Activated CD4-positive, alpha-beta T cell treated with anti-CD3 and anti-CD28 coated beads, Interleukin-2, amount 10 ng/mL, durations not matched to agents 24 days and 14 days (primary cell): ENCODE measurements around the gene APOA4. TPM values are rescaled to one million over a fixed set of nuclear protein-coding genes. Genes with fewer than 3 reads are reported as not detected.

Experiments used
- DNase-seq: peaks from one replicate; pipeline ENCODE4 v3.0.0; 2022
- H3K27ac Mint-ChIP-seq: one replicate; pipeline ENCODE4 v1.8.0; 2022; ENCODE audit warnings: mild to moderate bottlenecking, mixed read lengths
- H3K27me3 Mint-ChIP-seq: one replicate; pipeline ENCODE4 v1.8.0; 2022; ENCODE audit warnings: mixed read lengths
- H3K36me3 Mint-ChIP-seq: one replicate; pipeline ENCODE4 v1.8.0; 2022; ENCODE audit warnings: low read depth, mild to moderate bottlenecking, mixed read lengths
- H3K4me1 Mint-ChIP-seq: one replicate; pipeline ENCODE4 v1.8.0; 2021; ENCODE audit warnings: mixed read lengths
- H3K4me3 Mint-ChIP-seq: one replicate; pipeline ENCODE4 v1.8.0; 2022; ENCODE audit warnings: mild to moderate bottlenecking, moderate library complexity, mixed read lengths
- H3K9me3 Mint-ChIP-seq: one replicate; pipeline ENCODE4 v1.8.0; 2021; ENCODE audit warnings: mixed read lengths
- intact Hi-C: fragments of 100-400 bp; cut with micrococcal nuclease; formaldehyde crosslinking; loops from one replicate; pipeline ENCODE4 v1.15.1; 2023
- total RNA-seq: library from RNA; stranded (reverse); gene quantifications from 2 replicates; pipeline ENCODE4 v1.2.3, GENCODE V29; 2022

The APOA4 gene
- total RNA-seq, 1 donor from 2014 or later, result not detected

DNA sequence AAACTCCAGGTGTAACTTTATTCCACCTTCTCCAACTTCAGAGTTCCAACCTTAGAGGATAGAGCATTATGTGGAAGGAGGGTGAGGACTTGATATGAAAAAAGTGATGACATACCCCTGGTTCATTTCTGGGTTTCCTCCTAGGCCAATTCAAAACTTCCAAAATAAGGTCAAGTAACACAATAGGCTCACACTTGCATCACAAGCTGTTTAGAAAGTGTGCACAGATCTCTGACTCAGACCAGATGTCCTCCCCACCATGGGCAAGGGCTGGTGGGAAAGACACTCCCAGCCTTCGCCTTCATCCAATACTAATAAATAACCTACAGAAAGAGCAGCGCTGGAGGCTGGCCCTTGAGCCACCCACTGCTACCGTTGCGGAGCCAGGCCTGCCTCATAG, 44.5 kb downstream of the APOA4 start:
- no peak for DNase-seq
- intact Hi-C loops, result loop anchor here (10.0 kb wide), 2 partner anchors 246 to 1036 kb away; no protein-coding TSS in a partner anchor
- Mint-ChIP-seq H3K4me3 (no peak overlapping the region), H3K9me3 (no peaks in the 10 kb centered on the region), H3K4me1 (peaks cover 54% of the 10 kb centered on the region), H3K27ac (no peak overlapping the region), H3K27me3 (no peaks in the 10 kb centered on the region), H3K36me3 (peaks cover 75% of the 10 kb centered on the region)

DNA sequence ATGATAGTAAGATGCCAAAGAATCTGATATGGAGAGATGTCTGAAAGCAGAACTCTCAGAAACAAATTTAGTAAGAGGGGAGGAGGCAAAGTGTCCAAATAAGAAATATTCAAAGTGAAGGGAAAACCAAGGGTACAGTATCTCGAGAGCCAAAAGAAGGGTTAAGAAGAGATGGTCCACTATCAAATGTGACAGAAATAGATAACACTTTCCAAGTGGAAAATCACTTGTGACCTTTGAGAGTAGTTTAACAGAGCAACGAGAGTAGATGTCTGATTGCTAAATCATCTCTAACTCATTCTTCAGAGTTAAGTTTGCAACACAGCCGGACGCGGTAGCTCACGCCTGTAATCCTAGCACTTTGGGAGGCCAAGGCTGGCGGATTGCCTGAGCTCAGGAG, 46.0 kb downstream of the APOA4 start:
- Mint-ChIP-seq H3K27ac (peak overlapping the region; percentile 63), H3K9me3 (no peaks in the 10 kb centered on the region), H3K27me3 (no peaks in the 10 kb centered on the region), H3K36me3 (peaks cover 62% of the 10 kb centered on the region), H3K4me3 (no peak overlapping the region), H3K4me1 (peaks cover 43% of the 10 kb centered on the region)
- intact Hi-C loops, result loop anchor here (10.0 kb wide), 2 partner anchors 248 to 1038 kb away; no protein-coding TSS in a partner anchor
- no peak for DNase-seq

DNA sequence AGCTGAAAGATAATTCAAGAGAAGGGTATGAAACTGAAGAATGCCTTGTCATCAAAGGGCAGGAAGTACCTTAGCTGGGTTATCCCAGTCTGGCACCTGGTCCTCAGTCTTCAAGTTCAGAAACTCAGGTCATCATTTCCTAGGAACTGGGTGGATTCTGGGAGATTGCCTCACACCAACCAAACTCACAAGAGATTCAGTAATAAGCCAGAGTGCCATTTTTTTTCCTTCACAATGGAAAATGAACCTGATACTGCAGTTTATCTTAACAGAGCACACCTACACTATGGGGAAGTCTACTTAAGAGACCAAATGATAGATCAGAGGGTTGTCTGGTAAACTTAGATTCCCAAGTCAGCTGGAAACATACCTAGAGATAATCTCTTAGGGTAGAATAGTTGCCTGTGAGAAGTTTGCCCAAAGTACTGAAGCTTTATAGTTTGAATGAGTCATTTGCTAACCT, 46.6 kb downstream of the APOA4 start:
- Mint-ChIP-seq H3K4me3 (no peak overlapping the region), H3K9me3 (no peaks in the 10 kb centered on the region), H3K27me3 (no peaks in the 10 kb centered on the region), H3K27ac (peak overlapping the region; percentile 63), H3K36me3 (peaks cover 58% of the 10 kb centered on the region), H3K4me1 (peaks cover 47% of the 10 kb centered on the region)
- intact Hi-C loops, result loop anchor here (10.0 kb wide), 2 partner anchors 248 to 1038 kb away; no protein-coding TSS in a partner anchor
- DNase-seq, result no peak

DNA sequence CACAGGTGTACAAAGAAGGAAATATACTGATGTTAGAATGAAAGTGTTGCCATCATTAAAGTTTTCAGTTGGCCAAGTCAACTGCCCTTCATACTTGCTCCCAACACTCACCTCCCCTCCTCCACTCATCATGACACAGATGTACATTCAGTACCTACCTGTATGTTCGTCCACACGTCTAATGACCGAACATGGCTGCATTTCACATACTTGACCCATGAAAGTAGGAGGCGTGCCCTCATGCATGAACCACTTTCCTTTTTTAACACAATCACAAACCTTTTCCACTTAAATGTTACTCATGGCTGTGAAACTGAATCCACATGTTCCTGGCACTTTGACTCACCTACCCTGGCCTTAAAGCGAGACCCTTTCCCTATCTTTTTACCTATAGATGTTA, 47.1 kb downstream of the APOA4 start:
- H3K4me1 Mint-ChIP-seq, result peaks cover 48% of the 10 kb centered on the region
- H3K4me3 Mint-ChIP-seq, result no peak overlapping the region
- H3K36me3 Mint-ChIP-seq, result peaks cover 54% of the 10 kb centered on the region
- H3K27me3 Mint-ChIP-seq, result no peaks in the 10 kb centered on the region
- DNase-seq, result no peak
- intact Hi-C loops, result loop anchor here (10.0 kb wide), 2 partner anchors 249 to 1039 kb away; no protein-coding TSS in a partner anchor
- H3K27ac Mint-ChIP-seq, result peak overlapping the region; percentile 63
- H3K9me3 Mint-ChIP-seq, result no peaks in the 10 kb centered on the region

DNA sequence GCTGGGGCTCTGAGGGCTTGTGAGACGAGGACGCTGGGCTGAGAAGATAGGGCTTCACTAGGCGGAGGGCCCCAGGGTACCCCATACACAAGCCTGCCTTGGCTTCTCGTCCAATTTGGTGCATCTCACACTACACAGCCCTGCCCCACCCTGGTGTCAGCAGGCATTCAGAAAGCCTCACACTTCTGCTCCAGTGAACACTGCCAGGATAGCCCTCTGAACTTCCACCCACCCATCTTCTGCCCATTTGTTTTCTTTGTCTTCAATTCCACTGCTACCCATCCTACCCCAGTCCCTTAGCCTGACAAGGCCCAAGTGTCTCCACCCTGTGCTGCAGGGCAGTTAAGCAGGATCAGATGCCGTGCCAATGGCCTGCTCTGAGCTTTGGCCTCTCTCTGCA, 48.4 kb downstream of the APOA4 start:
- H3K27me3 Mint-ChIP-seq, result no peaks in the 10 kb centered on the region
- no peak overlapping the region for H3K4me3 Mint-ChIP-seq
- peaks cover 48% of the 10 kb centered on the region for H3K4me1 Mint-ChIP-seq
- H3K9me3 Mint-ChIP-seq, result no peaks in the 10 kb centered on the region
- peaks cover 50% of the 10 kb centered on the region for H3K36me3 Mint-ChIP-seq
- no peak for DNase-seq
- intact Hi-C loops, result loop anchor here (5.0 to 10.0 kb wide), 4 partner anchors 78 to 1040 kb away; partner anchors contain the start of gene SIK3
- no peak overlapping the region for H3K27ac Mint-ChIP-seq

DNA sequence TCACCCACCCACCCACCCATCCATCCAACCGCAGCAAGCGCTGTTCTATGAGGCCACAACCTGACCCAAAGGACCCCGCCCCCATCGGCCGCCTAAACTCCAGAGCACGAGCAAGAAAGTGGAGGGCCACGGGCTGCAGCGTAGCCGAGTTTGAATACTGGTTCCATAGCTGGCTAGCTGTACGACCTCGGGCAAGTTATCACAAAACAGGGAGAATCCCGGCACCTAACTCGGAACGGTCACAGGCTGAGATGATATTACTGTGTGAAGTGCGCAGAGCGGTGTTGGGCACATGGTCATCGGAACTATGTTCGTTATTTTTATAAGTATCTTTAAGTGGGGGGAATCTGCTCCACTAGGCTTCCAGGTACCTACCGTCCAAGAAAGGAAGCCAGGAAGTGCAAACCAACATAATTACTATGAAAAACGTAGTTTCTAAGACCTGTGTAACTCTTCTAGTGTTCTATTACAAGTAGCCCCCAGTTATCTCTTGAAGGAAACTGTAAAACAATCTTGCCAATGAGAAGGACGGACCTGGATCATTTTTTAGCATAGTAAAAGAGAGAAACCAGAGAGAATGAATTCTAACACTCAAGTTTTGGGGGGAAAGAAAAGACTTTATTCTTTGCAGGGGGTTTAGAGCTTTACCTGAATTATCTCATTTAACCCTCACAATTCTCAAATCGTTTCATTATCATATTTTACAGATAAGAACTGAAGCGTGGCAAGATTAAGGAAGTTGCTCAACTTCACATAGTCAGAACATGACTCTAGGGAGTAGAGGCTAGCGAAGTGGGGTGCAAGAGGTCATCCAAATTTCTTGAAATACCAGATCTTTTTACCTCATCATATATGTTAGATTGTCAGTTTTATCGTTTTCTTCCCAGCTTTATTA, 49.7 kb downstream of the APOA4 start:
- intact Hi-C loops, result loop anchor here (1.0 to 10.0 kb wide), 7 partner anchors 15 to 1041 kb away; partner anchors contain the start of genes SIK3 and ZPR1
- H3K27ac Mint-ChIP-seq, result peak overlapping the region; percentile 95
- H3K4me1 Mint-ChIP-seq, result peaks cover 51% of the 10 kb centered on the region
- H3K4me3 Mint-ChIP-seq, result peak overlapping the region; percentile 91
- no peak for DNase-seq
- no peaks in the 10 kb centered on the region for H3K27me3 Mint-ChIP-seq
- H3K36me3 Mint-ChIP-seq, result peaks cover 42% of the 10 kb centered on the region
- no peaks in the 10 kb centered on the region for H3K9me3 Mint-ChIP-seq

DNA sequence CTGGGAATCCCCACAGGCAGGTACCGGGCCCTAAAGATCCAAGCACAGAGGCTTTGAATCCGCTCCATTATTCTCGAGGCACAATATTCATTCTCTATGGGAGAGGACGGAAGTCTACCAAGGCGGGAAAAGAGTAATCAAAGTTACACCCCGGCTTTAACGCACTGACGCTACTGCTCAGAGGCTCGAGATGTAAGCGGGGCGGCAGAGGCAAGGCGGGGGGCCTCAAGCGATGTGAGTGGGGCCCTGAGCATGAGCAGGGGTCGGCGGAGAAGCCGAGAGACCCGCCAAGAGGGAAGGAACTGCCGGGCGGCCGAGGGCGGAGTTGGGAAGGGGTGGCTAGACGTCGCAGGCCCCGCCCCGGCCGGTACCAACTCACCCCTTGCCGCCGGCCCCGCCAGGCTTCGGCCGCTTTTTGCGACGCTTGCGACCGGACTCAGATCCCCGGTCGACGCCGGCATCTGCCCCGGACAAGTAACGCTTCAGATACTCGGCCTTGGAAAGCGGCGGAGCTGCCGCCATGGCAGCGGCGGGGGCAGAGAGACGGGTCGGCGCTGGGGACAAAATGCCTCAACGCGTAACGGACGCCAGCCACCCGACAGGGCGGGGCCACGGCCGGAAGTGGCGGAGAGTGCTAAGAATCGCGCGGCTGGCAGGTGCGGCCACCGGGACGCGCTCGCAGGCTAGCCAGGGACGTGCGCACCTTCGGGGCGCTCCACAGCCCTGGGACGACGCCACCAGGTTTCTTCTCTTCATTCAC, 50.5 kb downstream of the APOA4 start, which contains the start of gene BUD13:
BUD13 (minus strand) TSS at position 545 of the 760 bp plus-strand sequence; CDS start at position 522, 23 bp downstream.
- H3K27me3 Mint-ChIP-seq, result no peaks in the 10 kb centered on the region
- peak; percentile 99 for DNase-seq
- peaks cover 38% of the 10 kb centered on the region for H3K36me3 Mint-ChIP-seq
- no peaks in the 10 kb centered on the region for H3K9me3 Mint-ChIP-seq
- H3K27ac Mint-ChIP-seq, result peak within 1 kb of the TSS; percentile 95
- H3K4me1 Mint-ChIP-seq, result peaks cover 46% of the 10 kb centered on the region
- intact Hi-C loops, result loop anchor here (1.0 to 10.0 kb wide), 7 partner anchors 16 to 1042 kb away; partner anchors contain the start of genes SIK3 and ZPR1
- peak within 1 kb of the TSS; percentile 91 for H3K4me3 Mint-ChIP-seq

DNA sequence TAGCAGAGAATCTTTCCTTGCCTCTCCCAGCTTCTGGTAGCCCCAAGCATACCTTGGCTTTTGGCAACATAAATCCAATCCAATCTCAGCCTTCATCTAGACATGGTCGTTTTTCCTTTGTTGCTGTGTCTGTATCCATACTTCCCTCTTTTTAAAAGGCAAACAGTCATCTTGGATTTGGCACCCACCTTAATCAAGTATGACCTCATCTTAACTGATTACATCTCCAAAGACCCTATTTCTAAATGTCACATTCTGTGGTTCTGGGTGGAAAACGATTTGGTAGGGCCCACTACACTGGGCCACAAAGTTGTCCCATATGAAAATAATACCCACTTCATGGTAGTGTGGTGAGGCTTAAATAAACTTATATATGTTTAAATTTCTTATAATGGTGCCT, 51.2 kb downstream of the APOA4 start:
- Mint-ChIP-seq H3K27me3 (no peaks in the 10 kb centered on the region), H3K9me3 (no peaks in the 10 kb centered on the region), H3K27ac (peak overlapping the region; percentile 95), H3K4me1 (peaks cover 44% of the 10 kb centered on the region), H3K36me3 (peaks cover 33% of the 10 kb centered on the region), H3K4me3 (peak overlapping the region; percentile 91)
- intact Hi-C loops, result loop anchor here (5.0 to 10.0 kb wide), 4 partner anchors 80 to 1043 kb away; partner anchors contain the start of gene SIK3
- no peak for DNase-seq

Other genes starting within 250 kb of the APOA4 start
- gene BUD13, start 50.3 kb downstream of the APOA4 start, total RNA-seq, result 31.5 and 33.2 TPM in 2 replicates
- gene ZPR1, start 35.3 kb downstream of the APOA4 start, total RNA-seq, result 105 and 106 TPM in 2 replicates
- gene APOA5, start 31.4 kb downstream of the APOA4 start, total RNA-seq, result not detected in 2 replicates
- not detected in 2 replicates for gene APOC3, start 6.6 kb upstream of the APOA4 start, total RNA-seq
- gene APOA1, start 14.3 kb upstream of the APOA4 start, total RNA-seq, result 0.36 TPM in 1 of 2 replicates, not detected in the other